ENCODE measurements around the gene OSTN.

DNA sequence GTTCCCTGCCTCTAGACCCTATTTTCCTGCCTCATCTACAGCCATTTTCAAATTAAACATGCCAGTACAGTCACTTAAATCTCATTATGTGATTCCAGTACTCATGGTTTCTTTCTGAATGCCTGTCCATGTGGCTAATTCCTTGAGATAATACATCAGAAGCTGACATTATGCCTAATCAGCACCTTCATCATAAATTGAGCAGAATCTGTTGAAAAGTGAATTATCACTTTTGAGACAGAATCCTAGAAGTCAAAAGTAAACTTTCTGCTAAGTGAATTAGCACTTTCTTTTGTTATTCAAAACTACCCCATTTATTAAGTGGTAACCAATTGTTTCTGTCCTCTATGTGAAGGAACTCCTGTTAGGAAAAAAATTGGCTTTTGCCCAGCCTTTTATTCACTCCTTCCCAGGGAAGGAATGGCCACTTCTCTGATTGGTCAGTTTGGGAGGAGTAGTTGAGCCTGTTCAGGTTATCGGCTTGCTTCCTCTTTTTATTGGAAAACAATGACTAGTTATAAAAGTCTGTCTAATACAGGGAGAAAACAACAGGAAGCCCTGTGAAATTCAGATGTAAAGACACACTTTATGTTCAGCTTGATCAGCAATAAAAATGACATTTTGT, 40.5 kb downstream of the OSTN start:
- TF ChIP-seq CTCF (IDR thresholded peaks at IDR 0.05) (no peak), SIN3A (IDR thresholded peaks at IDR 0.05; ENCODE audit: borderline replicate concordance, insufficient read depth, low read depth, low read length) (no peak), REST (IDR thresholded peaks at IDR 0.05; ENCODE audit: insufficient read depth in 1 of 2, low read depth in 2 of 2, low read length in 1 of 2) (no peak), POLR2AphosphoS5 (IDR thresholded peaks at IDR 0.05; ENCODE audit: low read depth, low read length) (no peak), TCF7L2 (IDR thresholded peaks at IDR 0.05; ENCODE audit: low read depth, low read length) (no peak)
